ENCODE measurements around the gene KIF17.
A peak's percentile ranks its signal among the peaks of the same experiment; 100 is the strongest.

KIF17 gene

GRCh38 chr1:20625176-20626097 is 92.4 kb downstream of the KIF17 start:
- DNase-seq (ENCODE audit: low spot score): no peak

DNA sequence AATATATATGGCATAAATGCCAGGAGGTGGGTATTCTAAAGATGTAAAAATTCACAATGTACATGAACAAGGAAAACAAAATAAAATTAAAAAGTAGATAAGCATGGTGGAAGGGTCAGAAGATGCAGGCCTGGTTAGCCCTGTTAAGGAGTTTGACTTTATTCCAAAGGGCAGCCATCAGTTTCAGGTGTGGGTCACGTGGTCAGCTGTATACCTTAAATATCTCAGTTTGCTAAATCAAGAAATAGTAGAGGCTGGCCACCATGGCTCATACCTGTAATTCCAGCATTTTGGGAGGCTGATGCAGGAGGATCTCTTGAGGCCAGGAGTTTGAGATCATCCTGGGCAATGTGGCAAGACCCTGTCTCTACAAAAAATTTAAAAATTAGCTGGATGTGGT is 93.1 kb downstream of the KIF17 start:
- no peak for DNase-seq (ENCODE audit: low spot score)

GRCh38 chr1:20621012-20621411 is 96.8 kb downstream of the KIF17 start:
- no peak for DNase-seq (ENCODE audit: low spot score)

DNA sequence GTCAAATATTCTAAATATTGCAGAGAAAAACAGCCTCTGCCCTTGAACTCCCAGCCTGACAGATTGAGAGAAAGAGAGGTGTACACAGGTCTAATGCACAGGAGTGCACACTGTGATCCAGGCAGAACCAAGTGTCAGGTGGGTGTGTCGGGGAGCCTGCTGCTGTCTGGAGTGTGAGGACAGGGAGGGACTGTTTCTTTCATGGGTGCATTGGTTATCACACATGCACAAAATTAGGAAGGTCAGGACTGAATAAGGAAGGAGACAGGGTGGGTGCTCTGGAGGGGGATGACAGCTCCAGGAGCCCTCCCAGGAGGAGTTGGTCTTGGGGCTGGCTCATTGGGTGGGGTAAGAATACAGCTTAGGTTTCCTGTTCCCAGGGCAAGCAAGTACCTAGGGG is 97.8 kb downstream of the KIF17 start:
- no peak for DNase-seq (ENCODE audit: low spot score)

DNA sequence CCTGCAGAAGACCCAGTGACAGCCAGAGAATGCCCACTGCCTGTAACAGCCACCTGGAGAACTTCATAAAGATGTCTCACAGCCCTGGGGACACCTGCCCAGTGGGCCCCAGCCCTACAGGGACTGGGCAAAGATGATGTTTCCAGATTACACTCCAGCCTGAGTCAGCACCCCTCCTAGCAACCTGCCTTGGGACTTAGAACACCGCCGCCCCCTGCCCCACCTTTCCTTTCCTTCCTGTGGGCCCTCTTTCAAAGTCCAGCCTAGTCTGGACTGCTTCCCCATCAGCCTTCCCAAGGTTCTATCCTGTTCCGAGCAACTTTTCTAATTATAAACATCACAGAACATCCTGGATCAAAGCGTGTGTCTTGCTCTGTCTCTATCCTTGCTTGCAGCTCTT is 99.3 kb downstream of the KIF17 start:
- no peak for DNase-seq (ENCODE audit: low spot score)

- no peak for DNase-seq (ENCODE audit: low spot score)
These were observed 100.8 kb downstream of the KIF17 start for GRCh38 chr1:20616847-20617487.

- peak; percentile 52 for DNase-seq (ENCODE audit: low spot score)
These were observed 101.6 kb downstream of the KIF17 start for GRCh38 chr1:20615946-20616846.

DNA sequence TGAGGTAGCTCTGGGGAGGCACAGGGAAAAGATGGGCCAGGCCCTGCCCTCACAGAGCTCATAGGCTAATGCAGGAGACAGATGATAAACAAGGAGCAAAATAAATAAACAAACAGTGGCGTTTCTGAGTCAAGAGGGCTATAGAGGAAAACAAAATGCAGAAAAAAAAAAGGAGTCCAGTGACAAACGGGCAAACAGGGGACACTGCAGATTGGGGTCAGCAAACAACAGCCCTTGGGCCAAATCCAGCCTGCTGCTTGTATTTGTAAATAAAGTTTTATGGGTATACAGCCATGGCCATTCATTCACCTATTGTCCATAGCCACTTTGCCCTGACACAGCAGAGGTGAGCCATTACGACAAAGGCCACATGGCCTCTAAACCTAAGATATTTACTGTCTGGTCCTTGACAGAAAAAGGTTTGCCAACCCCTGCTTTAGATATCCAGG is 103.7 kb downstream of the KIF17 start:
- DNase-seq (ENCODE audit: low spot score): no peak

Measured in GM03348 (cell line).